ENCODE measurements around the gene MAB21L3.

The MAB21L3 gene

DNA sequence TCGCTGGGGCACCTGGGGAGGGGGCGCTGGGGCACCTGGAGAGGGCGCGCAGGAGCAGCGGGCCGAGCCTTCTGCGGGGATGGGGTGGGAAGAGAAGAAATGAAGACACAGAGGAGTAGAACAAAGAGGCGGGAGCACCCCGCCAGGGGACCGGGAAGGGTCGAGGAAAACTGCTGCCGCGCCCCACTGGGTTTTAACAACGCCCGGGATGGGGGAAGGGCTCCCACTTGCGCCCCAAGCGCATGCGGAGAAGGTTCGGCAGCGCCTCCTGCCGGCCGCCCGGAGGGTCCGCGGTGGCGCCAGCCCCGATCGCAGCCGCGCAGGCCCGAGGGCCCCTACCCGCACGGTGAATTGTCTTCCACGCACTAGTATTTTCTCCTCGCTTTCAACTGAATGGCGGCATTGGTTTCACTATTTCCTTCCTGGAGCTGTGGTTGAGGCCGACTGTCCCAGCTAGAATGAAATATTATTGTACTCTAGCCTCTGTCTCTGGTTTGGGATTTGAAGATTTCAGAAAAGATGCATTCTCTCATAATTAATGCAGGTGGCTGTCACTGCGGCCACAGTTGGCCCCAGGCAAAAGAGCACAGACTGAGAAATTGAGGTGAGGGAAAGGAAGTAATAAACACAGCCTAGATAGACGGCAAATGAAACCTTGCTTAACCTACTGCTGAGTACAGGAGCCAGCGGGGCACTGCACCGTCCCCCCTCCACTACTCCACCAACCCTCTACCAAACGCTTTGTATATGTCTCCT lies 57.3 kb downstream of the MAB21L3 start:
- peak overlapping the region; percentile 79 for H3K4me3 ChIP-seq (ENCODE audit: low read length)
- H3K27me3 ChIP-seq (ENCODE audit: insufficient read depth, low read length), result peaks cover 39% of the 10 kb centered on the region
- peak overlapping the region; percentile 74; the same call in 1 of the 2 replicates for H3K9ac ChIP-seq (ENCODE audit: low read depth, low read length)
- no peak overlapping the region for H3K27ac ChIP-seq (ENCODE audit: low read length)
- H3K36me3 ChIP-seq (ENCODE audit: insufficient read depth, low read depth, low read length), result no peaks in the 10 kb centered on the region
- peaks cover 7% of the 10 kb centered on the region; the same call in 1 of the 2 replicates for H3K4me1 ChIP-seq (ENCODE audit: insufficient read depth, low read length)
- no peaks in the 10 kb centered on the region for H3K9me3 ChIP-seq (ENCODE audit: insufficient read depth, low read depth, low read length)

DNA sequence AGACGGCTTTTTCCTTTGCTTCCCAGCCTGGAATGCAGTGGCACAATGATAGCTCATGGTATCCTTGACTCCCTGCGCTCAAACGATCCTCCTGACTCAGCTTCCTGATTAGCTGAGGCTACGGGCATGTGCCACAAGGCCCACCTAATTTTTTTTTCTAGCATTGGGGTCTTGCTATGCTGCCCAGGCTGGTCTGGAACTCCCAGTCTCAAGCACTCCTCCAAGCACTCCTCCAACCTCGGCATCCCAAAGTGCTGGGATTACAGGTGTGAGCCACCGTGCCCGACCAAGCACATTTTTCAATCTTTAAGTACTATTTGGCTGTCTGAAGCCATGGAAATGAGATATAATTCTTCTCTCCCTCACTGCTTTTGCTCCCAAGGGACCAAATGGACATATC lies 58.7 kb downstream of the MAB21L3 start:
- Histone ChIP-seq H3K36me3 (ENCODE audit: insufficient read depth, low read depth, low read length) (no peaks in the 10 kb centered on the region), H3K4me1 (ENCODE audit: insufficient read depth, low read length) (peaks cover 7% of the 10 kb centered on the region; the same call in 1 of the 2 replicates), H3K9me3 (ENCODE audit: insufficient read depth, low read depth, low read length) (no peaks in the 10 kb centered on the region), H3K9ac (ENCODE audit: low read depth, low read length) (no peak overlapping the region), H3K4me3 (ENCODE audit: low read length) (no peak overlapping the region), H3K27ac (ENCODE audit: low read length) (no peak overlapping the region), H3K27me3 (ENCODE audit: insufficient read depth, low read length) (peaks cover 39% of the 10 kb centered on the region)

DNA sequence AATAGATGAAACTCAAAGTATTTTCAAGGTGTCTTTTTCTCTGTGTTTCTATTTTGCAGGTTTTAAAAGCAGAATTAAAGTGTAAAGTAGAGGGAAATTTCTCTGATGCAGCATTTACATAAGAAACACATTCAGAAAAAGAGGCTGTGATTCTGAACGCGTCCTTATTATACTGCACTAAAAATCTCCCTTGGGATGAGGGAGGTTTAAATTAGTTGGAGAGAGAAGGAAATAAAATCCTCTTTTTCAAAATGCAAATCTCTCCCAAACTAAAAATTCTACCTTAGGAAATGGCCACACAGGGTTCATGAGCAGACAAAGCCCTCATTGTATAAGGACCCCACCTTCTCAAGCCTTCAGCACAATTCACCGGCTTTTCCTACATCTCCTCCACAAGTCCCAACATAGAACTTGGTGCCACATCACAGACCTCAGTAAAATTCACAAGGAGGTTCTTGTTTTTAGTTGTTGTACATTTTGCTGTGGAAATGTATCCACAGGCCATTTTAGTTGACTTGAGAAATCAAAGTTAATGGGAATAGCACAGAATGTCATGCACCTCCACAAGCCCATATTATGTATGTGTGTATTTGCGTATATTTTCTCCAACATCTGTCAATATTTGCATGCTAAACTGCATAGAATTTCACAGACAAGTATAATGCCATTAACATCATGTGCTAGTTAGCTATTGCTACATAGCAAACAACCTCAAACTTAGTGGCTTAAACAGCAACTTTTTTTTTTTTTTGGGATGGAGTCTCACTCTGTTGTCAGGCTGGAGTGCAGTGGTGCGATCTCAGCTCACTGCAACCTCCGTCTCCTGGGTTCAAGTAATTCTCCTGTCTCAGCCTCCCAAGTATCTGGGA lies 59.8 kb downstream of the MAB21L3 start:
- Histone ChIP-seq H3K9me3 (ENCODE audit: insufficient read depth, low read depth, low read length) (no peaks in the 10 kb centered on the region), H3K27ac (ENCODE audit: low read length) (no peak overlapping the region), H3K4me3 (ENCODE audit: low read length) (no peak overlapping the region), H3K9ac (ENCODE audit: low read depth, low read length) (no peak overlapping the region), H3K4me1 (ENCODE audit: insufficient read depth, low read length) (peaks cover 7% of the 10 kb centered on the region; the same call in 1 of the 2 replicates), H3K36me3 (ENCODE audit: insufficient read depth, low read depth, low read length) (no peaks in the 10 kb centered on the region), H3K27me3 (ENCODE audit: insufficient read depth, low read length) (peaks cover 38% of the 10 kb centered on the region)

DNA sequence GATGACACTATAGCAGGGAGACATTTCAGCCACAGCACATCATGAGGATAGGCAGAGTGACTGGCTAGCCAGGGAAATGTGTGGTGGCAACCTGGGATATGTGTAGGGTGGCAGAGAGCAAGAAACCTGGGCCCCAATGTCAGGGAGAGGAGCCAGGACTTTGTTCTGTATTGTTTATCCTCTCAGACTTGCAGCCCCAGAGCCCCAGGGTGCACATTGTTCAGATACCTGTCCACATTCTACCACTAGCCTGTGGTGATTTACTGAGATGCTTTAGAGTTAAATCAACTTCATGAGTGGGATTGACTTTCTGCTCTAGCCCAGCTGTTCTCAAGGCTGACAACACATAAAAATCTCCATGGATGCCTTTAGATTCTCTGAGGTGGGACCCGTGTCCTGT lies 61.5 kb downstream of the MAB21L3 start:
- Histone ChIP-seq H3K27me3 (ENCODE audit: insufficient read depth, low read length) (peaks cover 21% of the 10 kb centered on the region), H3K4me1 (ENCODE audit: insufficient read depth, low read length) (peaks cover 7% of the 10 kb centered on the region; the same call in 1 of the 2 replicates), H3K36me3 (ENCODE audit: insufficient read depth, low read depth, low read length) (no peaks in the 10 kb centered on the region), H3K9ac (ENCODE audit: low read depth, low read length) (no peak overlapping the region), H3K27ac (ENCODE audit: low read length) (no peak overlapping the region), H3K4me3 (ENCODE audit: low read length) (no peak overlapping the region), H3K9me3 (ENCODE audit: insufficient read depth, low read depth, low read length) (no peaks in the 10 kb centered on the region)

DNA sequence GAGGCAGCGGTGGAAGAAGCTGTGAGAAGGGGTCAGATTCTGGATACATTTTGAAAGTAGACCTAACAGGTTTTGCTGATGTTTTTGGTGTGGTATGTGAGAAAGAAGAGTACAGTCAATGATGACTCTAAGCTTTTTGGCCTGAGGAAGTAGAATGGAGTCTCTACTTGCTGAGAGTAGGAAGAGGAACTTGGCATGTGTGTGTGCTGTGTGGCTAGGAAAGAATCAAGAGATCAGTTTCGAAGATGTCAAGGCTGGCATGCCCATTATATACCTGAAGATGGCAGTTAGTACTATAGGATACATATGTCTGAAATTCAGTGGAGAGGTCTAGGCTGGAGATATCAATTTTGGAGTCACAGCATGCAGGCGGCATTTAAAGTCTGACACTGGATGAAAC lies 64.4 kb downstream of the MAB21L3 start:
- Histone ChIP-seq H3K4me3 (ENCODE audit: low read length) (no peak overlapping the region), H3K36me3 (ENCODE audit: insufficient read depth, low read depth, low read length) (no peaks in the 10 kb centered on the region), H3K9ac (ENCODE audit: low read depth, low read length) (no peak overlapping the region), H3K9me3 (ENCODE audit: insufficient read depth, low read depth, low read length) (no peaks in the 10 kb centered on the region), H3K4me1 (ENCODE audit: insufficient read depth, low read length) (no peaks in the 10 kb centered on the region), H3K27me3 (ENCODE audit: insufficient read depth, low read length) (no peaks in the 10 kb centered on the region; the same call in 1 of the 2 replicates), H3K27ac (ENCODE audit: low read length) (no peak overlapping the region)

DNA sequence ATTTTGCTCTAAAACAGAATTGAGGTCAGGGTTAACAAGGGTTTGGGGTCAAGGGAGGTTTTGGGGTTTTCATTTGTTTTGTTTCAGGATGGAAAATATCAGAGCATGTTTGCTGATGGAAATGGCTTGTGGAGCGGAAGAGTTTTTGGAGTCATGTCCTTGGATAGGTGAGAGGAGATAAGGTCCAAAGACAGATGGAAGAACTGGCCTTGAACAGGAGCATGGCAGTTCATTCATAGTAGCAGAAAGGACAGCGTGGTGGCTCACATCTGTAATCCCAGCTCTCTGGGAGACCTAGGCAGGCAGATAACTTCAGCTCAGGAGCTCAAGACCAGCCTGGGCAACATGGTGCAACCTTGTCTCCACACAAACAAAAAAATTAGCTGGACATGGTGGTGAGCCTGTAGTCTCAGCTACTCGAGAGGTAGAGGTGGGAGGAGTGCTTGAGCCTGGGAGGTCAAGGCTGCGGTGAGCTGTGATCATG lies 65.1 kb downstream of the MAB21L3 start:
- Histone ChIP-seq H3K27ac (ENCODE audit: low read length) (no peak overlapping the region), H3K4me3 (ENCODE audit: low read length) (no peak overlapping the region), H3K4me1 (ENCODE audit: insufficient read depth, low read length) (no peaks in the 10 kb centered on the region), H3K9ac (ENCODE audit: low read depth, low read length) (no peak overlapping the region), H3K27me3 (ENCODE audit: insufficient read depth, low read length) (no peaks in the 10 kb centered on the region; the same call in 1 of the 2 replicates), H3K36me3 (ENCODE audit: insufficient read depth, low read depth, low read length) (no peaks in the 10 kb centered on the region), H3K9me3 (ENCODE audit: insufficient read depth, low read depth, low read length) (no peaks in the 10 kb centered on the region)

DNA sequence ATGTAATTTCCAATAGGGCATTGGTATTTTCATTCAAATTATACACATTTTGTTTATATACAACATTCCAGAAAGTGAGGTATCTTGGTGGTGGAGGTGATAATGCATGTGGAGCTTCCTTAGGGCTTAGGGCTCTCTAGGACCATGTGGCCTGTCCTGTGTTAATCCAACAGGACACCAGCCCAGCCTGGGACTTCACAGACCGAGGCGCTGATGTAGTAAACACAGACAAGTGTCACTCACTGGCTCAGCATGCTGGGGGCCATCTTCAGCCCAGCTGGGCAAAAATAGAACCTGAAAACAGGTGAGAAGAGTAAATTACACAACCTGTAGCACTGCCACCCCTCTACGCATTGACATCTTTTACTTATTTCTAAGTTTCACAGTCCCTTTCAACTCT lies 66.7 kb downstream of the MAB21L3 start:
- no peak overlapping the region for H3K4me3 ChIP-seq (ENCODE audit: low read length)
- H3K4me1 ChIP-seq (ENCODE audit: insufficient read depth, low read length), result no peaks in the 10 kb centered on the region

DNA sequence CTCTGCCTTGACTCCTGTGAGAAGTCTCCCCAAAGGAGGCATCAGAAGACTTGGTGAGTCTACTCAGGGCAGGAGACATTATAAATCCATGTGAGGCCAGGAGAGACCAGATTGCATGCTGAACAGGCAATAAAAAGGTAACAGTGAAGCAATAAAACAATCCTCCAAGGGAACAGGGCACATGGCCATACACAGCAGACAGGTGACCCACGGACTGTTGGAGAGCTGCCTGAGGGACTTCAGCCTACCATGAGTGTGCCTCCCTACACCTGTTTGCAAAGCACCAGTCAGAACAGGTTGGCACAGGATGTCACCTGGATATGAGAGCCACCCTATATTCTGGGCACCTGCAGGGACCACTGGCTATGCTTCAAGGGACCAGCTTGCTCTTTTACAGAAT lies 67.6 kb downstream of the MAB21L3 start:
- Histone ChIP-seq H3K4me3 (ENCODE audit: low read length) (no peak overlapping the region), H3K9me3 (ENCODE audit: insufficient read depth, low read depth, low read length) (no peaks in the 10 kb centered on the region), H3K4me1 (ENCODE audit: insufficient read depth, low read length) (no peaks in the 10 kb centered on the region), H3K9ac (ENCODE audit: low read depth, low read length) (no peak overlapping the region), H3K36me3 (ENCODE audit: insufficient read depth, low read depth, low read length) (no peaks in the 10 kb centered on the region), H3K27me3 (ENCODE audit: insufficient read depth, low read length) (no peaks in the 10 kb centered on the region), H3K27ac (ENCODE audit: low read length) (no peak overlapping the region)

More for the DNA sequence above, 66.7 kb downstream of the MAB21L3 start:
- Histone ChIP-seq H3K27me3 (ENCODE audit: insufficient read depth, low read length) (no peaks in the 10 kb centered on the region; the same call in 1 of the 2 replicates), H3K36me3 (ENCODE audit: insufficient read depth, low read depth, low read length) (no peaks in the 10 kb centered on the region), H3K9me3 (ENCODE audit: insufficient read depth, low read depth, low read length) (no peaks in the 10 kb centered on the region), H3K27ac (ENCODE audit: low read length) (no peak overlapping the region), H3K9ac (ENCODE audit: low read depth, low read length) (no peak overlapping the region)

DNA sequence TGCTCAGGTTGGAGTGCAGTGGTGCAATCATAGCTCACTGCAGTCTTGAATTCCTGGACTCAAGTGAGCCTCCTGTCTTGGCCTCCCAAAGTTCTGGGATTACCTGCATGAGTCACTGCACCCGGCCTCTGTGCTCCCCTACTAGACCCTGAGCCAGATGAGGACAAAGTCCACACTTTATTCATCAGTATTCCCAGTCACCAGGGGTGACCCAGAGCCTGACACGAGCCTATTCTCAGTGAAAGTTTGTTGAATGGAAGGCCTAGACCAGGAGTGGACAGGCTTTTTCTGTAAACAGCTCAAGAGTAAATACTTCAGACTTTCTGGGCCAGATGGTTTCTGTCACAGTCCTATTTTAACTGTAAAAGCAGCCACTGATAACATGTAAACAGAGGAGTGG lies 68.2 kb downstream of the MAB21L3 start:
- no peaks in the 10 kb centered on the region for H3K4me1 ChIP-seq (ENCODE audit: insufficient read depth, low read length)
- H3K36me3 ChIP-seq (ENCODE audit: insufficient read depth, low read depth, low read length), result no peaks in the 10 kb centered on the region
- H3K27ac ChIP-seq (ENCODE audit: low read length), result no peak overlapping the region
- H3K4me3 ChIP-seq (ENCODE audit: low read length), result no peak overlapping the region
- H3K27me3 ChIP-seq (ENCODE audit: insufficient read depth, low read length), result no peaks in the 10 kb centered on the region
- H3K9ac ChIP-seq (ENCODE audit: low read depth, low read length), result no peak overlapping the region
- H3K9me3 ChIP-seq (ENCODE audit: insufficient read depth, low read depth, low read length), result no peaks in the 10 kb centered on the region

DNA sequence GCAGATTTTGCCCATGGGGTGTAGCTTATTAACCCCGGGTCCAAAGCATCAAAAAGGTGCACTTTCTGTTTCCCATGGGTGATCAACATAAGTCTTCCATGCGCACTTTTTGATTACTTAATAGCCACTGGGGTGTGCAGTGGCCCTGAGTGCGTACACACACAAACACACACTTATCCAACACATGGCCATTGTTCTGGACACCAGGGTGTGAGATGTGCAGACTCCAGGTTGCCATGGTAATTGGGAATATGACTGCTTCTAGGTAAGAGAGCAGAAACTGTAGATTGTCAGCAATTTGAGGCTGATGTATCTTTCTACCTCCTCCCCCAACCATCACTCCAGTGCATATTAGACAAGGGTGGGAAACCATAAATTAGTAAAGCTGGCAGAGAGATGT lies 68.8 kb downstream of the MAB21L3 start:
- Histone ChIP-seq H3K4me1 (ENCODE audit: insufficient read depth, low read length) (no peaks in the 10 kb centered on the region), H3K9ac (ENCODE audit: low read depth, low read length) (no peak overlapping the region), H3K4me3 (ENCODE audit: low read length) (no peak overlapping the region), H3K36me3 (ENCODE audit: insufficient read depth, low read depth, low read length) (no peaks in the 10 kb centered on the region), H3K27me3 (ENCODE audit: insufficient read depth, low read length) (no peaks in the 10 kb centered on the region), H3K9me3 (ENCODE audit: insufficient read depth, low read depth, low read length) (no peaks in the 10 kb centered on the region), H3K27ac (ENCODE audit: low read length) (no peak overlapping the region)

DNA sequence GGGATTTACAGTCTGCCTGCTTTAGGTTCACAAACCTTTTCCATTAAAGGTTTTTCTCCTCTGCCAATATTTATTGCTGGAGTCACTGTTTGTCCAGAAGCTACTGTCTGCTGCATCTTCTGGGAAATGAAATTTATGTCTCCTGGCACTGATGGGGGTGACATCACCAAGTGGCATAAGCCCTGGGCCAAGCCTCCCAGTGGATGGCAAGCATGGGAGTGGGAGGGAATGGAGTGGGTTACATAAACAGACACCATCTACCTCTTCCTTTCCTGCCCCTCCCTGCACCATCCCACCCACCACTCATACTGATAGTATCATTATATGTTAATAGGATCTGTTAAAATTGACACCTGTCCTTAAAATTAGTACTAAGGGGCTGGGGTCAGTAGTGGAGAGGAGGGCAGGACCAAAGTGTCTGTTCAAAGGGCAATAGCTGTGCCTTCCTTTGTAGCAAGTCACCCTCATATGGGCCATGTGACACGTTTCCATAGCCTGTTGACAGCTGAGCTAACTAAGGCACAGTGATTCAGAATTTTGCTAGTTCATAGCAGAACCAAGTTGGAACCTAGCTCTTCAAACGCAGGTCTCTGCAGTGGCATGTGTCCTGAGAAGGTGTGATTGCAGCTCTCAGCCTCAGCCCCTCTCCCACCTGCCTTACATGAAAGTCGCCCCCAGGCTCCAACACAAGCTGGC lies 71.0 kb downstream of the MAB21L3 start:
- Histone ChIP-seq H3K36me3 (ENCODE audit: insufficient read depth, low read depth, low read length) (no peaks in the 10 kb centered on the region), H3K9ac (ENCODE audit: low read depth, low read length) (no peak overlapping the region), H3K9me3 (ENCODE audit: insufficient read depth, low read depth, low read length) (no peaks in the 10 kb centered on the region), H3K4me3 (ENCODE audit: low read length) (no peak overlapping the region), H3K27ac (ENCODE audit: low read length) (no peak overlapping the region), H3K4me1 (ENCODE audit: insufficient read depth, low read length) (no peaks in the 10 kb centered on the region), H3K27me3 (ENCODE audit: insufficient read depth, low read length) (no peaks in the 10 kb centered on the region)

All from iPS-20b (cell line).